ENCODE results near the gene LCA5. TPM values are rescaled to one million over a fixed set of nuclear protein-coding genes. Genes with fewer than 3 reads are reported as not detected.

LCA5 gene
- total RNA-seq, 2 donors from 2014 or later = 6.4 to 11.1 TPM

GRCh38 chr6:79515436-79515835 lies 21.8 kb downstream of the LCA5 start:
- Histone ChIP-seq H3K36me3 (ENCODE audit: control insufficient read depth, insufficient read depth, low read length) (peaks cover 15% of the 10 kb centered on the region), H3K27ac (ENCODE audit: low read depth, low read length) (no peak overlapping the region), H3K4me1 (ENCODE audit: control insufficient read depth, insufficient read depth, low read length) (no peaks in the 10 kb centered on the region), H3K27me3 (ENCODE audit: control insufficient read depth, insufficient read depth, low read length, poor library complexity, severe bottlenecking) (no peaks in the 10 kb centered on the region), H3K9me3 (ENCODE audit: control insufficient read depth, low read length) (no peaks in the 10 kb centered on the region), H3K4me3 (ENCODE audit: low read length) (no peak overlapping the region), H3K9ac (ENCODE audit: extremely low read depth, low read length, poor library complexity, severe bottlenecking) (no peak overlapping the region)
- no peak for DNase-seq
- peaks cover 8% of the 10 kb centered on the region for H3K4me1 Mint-ChIP-seq
- no peak overlapping the region for H3K4me3 Mint-ChIP-seq
- no peak for TF ChIP-seq CTCF (conservative IDR thresholded peaks at IDR 0.05)
- H3K27me3 Mint-ChIP-seq (ENCODE audit: insufficient read depth) = no peaks in the 10 kb centered on the region
- H3K36me3 Mint-ChIP-seq (ENCODE audit: low read depth) = peaks cover 29% of the 10 kb centered on the region
- no peaks in the 10 kb centered on the region for H3K9me3 Mint-ChIP-seq
- H3K27ac Mint-ChIP-seq = no peak overlapping the region
- WGBS, 2 experiments (ENCODE audit: insufficient coverage in 1 of 2, insufficient read length in 1 of 2) = 88 to 100% methylated on average over 1 of the region's 1 CpG

- Mint-ChIP-seq H3K27me3 (ENCODE audit: insufficient read depth) (no peaks in the 10 kb centered on the region), H3K4me1 (peaks cover 13% of the 10 kb centered on the region), H3K9me3 (no peaks in the 10 kb centered on the region), H3K27ac (no peak overlapping the region), H3K36me3 (ENCODE audit: low read depth) (peaks cover 30% of the 10 kb centered on the region), H3K4me3 (no peak overlapping the region)
- no peak for TF ChIP-seq CTCF (conservative IDR thresholded peaks at IDR 0.05)
- no peak overlapping the region for H3K27ac ChIP-seq (ENCODE audit: low read depth, low read length)
- no peaks in the 10 kb centered on the region for H3K27me3 ChIP-seq (ENCODE audit: control insufficient read depth, insufficient read depth, low read length, poor library complexity, severe bottlenecking)
- WGBS, 2 experiments (ENCODE audit: insufficient coverage in 1 of 2, insufficient read length in 1 of 2) = 91 to 100% methylated on average over 5 to 6 of the region's 6 CpGs
- no peak overlapping the region for H3K9ac ChIP-seq (ENCODE audit: extremely low read depth, low read length, poor library complexity, severe bottlenecking)
- no peak for DNase-seq
- H3K36me3 ChIP-seq (ENCODE audit: control insufficient read depth, insufficient read depth, low read length) = peaks cover 15% of the 10 kb centered on the region
- no peak overlapping the region for H3K4me3 ChIP-seq (ENCODE audit: low read length)
- H3K4me1 ChIP-seq (ENCODE audit: control insufficient read depth, insufficient read depth, low read length) = no peaks in the 10 kb centered on the region
- no peaks in the 10 kb centered on the region for H3K9me3 ChIP-seq (ENCODE audit: control insufficient read depth, low read length)
These were observed 24.1 kb downstream of the LCA5 start for GRCh38 chr6:79513111-79513510.

GRCh38 chr6:79512014-79512413 lies 25.2 kb downstream of the LCA5 start:
- WGBS, 2 experiments (ENCODE audit: insufficient coverage in 1 of 2, insufficient read length in 1 of 2) = 94% methylated on average over 5 of the region's 6 CpGs; no CpG with 5 or more reads in 1 of the 2 experiments
- no peak for DNase-seq
- H3K27me3 Mint-ChIP-seq (ENCODE audit: insufficient read depth) = no peaks in the 10 kb centered on the region
- Histone ChIP-seq H3K27ac (ENCODE audit: low read depth, low read length) (no peak overlapping the region), H3K9me3 (ENCODE audit: control insufficient read depth, low read length) (no peaks in the 10 kb centered on the region), H3K4me1 (ENCODE audit: control insufficient read depth, insufficient read depth, low read length) (no peaks in the 10 kb centered on the region), H3K27me3 (ENCODE audit: control insufficient read depth, insufficient read depth, low read length, poor library complexity, severe bottlenecking) (no peaks in the 10 kb centered on the region), H3K9ac (ENCODE audit: extremely low read depth, low read length, poor library complexity, severe bottlenecking) (no peak overlapping the region), H3K4me3 (ENCODE audit: low read length) (no peak overlapping the region), H3K36me3 (ENCODE audit: control insufficient read depth, insufficient read depth, low read length) (peaks cover 20% of the 10 kb centered on the region)
- peaks cover 12% of the 10 kb centered on the region for H3K4me1 Mint-ChIP-seq
- H3K27ac Mint-ChIP-seq = no peak overlapping the region
- no peak overlapping the region for H3K4me3 Mint-ChIP-seq
- H3K9me3 Mint-ChIP-seq = no peaks in the 10 kb centered on the region
- H3K36me3 Mint-ChIP-seq (ENCODE audit: low read depth) = peaks cover 30% of the 10 kb centered on the region
- TF ChIP-seq CTCF (conservative IDR thresholded peaks at IDR 0.05) = no peak

All from endodermal cell (in vitro differentiated cells).